ENCODE data around the gene ACOT4. TPM values are rescaled to one million over a fixed set of nuclear protein-coding genes. Genes with fewer than 3 reads are reported as not detected.

Gene ACOT4
- total RNA-seq, 2 experiments from 2014 or later, result 1.2 to 1.3 TPM

- Mint-ChIP-seq H3K27me3 (ENCODE audit: low read depth) (no peaks in the 10 kb centered on the region), H3K36me3 (ENCODE audit: low read depth) (no peaks in the 10 kb centered on the region), H3K9me3 (ENCODE audit: insufficient read depth) (no peaks in the 10 kb centered on the region), H3K4me3 (peak overlapping the region; percentile 80), H3K4me1 (ENCODE audit: low read depth) (peaks cover 19% of the 10 kb centered on the region), H3K27ac (peak overlapping the region; percentile 60)
- POLR2A ChIA-PET, result interaction anchor here (1.0 kb wide), 3 partner anchors 21 to 122 kb away, joined by 3 to 5 read pairs (median 4); partner anchors contain the start of genes ACOT2 and RIOX1
- ATAC-seq (peak; percentile 17), DNase-seq (no peak)
- CTCF ChIA-PET, result interaction anchor here (0.8 to 2.5 kb wide), 10 partner anchors 9 to 141 kb away, joined by 3 to 7 read pairs (median 4); no protein-coding TSS in a partner anchor
Observed at GRCh38 chr14:73613046-73613383, 21.3 kb downstream of the ACOT4 start.

GRCh38 chr14:73613419-73613963, 21.8 kb downstream of the ACOT4 start:
- ChIA-PET POLR2A (interaction anchor here (1.0 kb wide), 2 partner anchors 21 to 123 kb away, joined by 3 to 4 read pairs; partner anchors contain the start of gene RIOX1), CTCF (interaction anchor here (1.0 to 2.5 kb wide), 5 partner anchors 13 to 105 kb away, joined by 3 to 7 read pairs (median 4); no protein-coding TSS in a partner anchor)
- H3K4me1 Mint-ChIP-seq (ENCODE audit: low read depth), result peaks cover 19% of the 10 kb centered on the region

DNA sequence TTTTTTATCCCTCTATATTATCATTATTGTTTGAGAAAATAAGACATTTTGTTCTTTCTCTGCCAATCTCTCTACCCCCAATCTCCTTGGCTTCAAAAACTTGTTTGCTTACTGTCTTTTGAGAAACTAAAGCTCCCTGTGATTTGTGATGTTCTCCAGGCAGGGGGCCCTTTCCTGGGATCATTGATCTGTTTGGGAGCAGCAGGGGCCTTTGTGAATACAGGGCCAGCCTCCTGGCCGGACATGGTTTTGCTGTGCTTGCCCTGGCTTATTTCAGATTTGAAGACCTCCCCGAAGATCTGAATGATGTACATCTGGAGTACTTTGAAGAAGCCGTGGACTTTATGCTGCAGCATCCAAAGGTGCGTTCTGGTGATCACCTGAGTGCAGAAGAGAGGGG, 25.2 kb downstream of the ACOT4 start:
- Mint-ChIP-seq H3K4me3 (no peak overlapping the region), H3K27ac (no peak overlapping the region), H3K4me1 (ENCODE audit: low read depth) (peaks cover 12% of the 10 kb centered on the region), H3K27me3 (ENCODE audit: low read depth) (peaks cover 3% of the 10 kb centered on the region), H3K36me3 (ENCODE audit: low read depth) (no peaks in the 10 kb centered on the region), H3K9me3 (ENCODE audit: insufficient read depth) (no peaks in the 10 kb centered on the region)
- ChIA-PET CTCF (no interaction called here), POLR2A (no interaction called here)
- no peak for ATAC-seq
- DNase-seq, result no peak

More at GRCh38 chr14:73613419-73613963, 21.8 kb downstream of the ACOT4 start:
- no peak overlapping the region for H3K27ac Mint-ChIP-seq
- DNase-seq (no peak), ATAC-seq (no peak)
- no peaks in the 10 kb centered on the region for H3K36me3 Mint-ChIP-seq (ENCODE audit: low read depth)
- no peaks in the 10 kb centered on the region for H3K27me3 Mint-ChIP-seq (ENCODE audit: low read depth)
- H3K4me3 Mint-ChIP-seq, result peak overlapping the region; percentile 80
- H3K9me3 Mint-ChIP-seq (ENCODE audit: insufficient read depth), result no peaks in the 10 kb centered on the region

DNA sequence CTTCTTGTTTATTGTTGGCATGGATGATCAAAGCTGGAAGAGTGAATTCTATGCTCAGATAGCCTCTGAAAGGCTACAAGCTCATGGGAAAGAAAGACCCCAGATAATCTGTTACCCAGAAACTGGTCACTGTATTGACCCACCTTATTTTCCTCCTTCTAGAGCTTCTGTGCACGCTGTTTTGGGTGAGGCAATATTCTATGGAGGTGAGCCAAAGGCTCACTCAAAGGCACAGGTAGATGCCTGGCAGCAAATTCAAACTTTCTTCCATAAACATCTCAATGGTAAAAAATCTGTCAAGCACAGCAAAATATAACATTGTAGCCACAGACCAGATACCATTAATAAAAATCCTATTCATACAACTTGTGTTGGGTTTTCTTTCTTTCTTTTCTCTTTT, 27.9 kb downstream of the ACOT4 start:
- Mint-ChIP-seq H3K9me3 (ENCODE audit: insufficient read depth) (no peaks in the 10 kb centered on the region), H3K27me3 (ENCODE audit: low read depth) (peaks cover 3% of the 10 kb centered on the region), H3K4me3 (no peak overlapping the region), H3K4me1 (ENCODE audit: low read depth) (no peaks in the 10 kb centered on the region), H3K36me3 (ENCODE audit: low read depth) (no peaks in the 10 kb centered on the region), H3K27ac (no peak overlapping the region)
- ChIA-PET POLR2A (no interaction called here), CTCF (no interaction called here)
- no peak for ATAC-seq
- no peak for DNase-seq

GRCh38 chr14:73620268-73620667, 28.6 kb downstream of the ACOT4 start:
- ATAC-seq (no peak), DNase-seq (no peak)
- peaks cover 3% of the 10 kb centered on the region for H3K27me3 Mint-ChIP-seq (ENCODE audit: low read depth)
- H3K4me1 Mint-ChIP-seq (ENCODE audit: low read depth), result no peaks in the 10 kb centered on the region
- no peak overlapping the region for H3K27ac Mint-ChIP-seq
- no peaks in the 10 kb centered on the region for H3K36me3 Mint-ChIP-seq (ENCODE audit: low read depth)
- ChIA-PET CTCF (no interaction called here), POLR2A (no interaction called here)
- no peak overlapping the region for H3K4me3 Mint-ChIP-seq
- H3K9me3 Mint-ChIP-seq (ENCODE audit: insufficient read depth), result no peaks in the 10 kb centered on the region

- Mint-ChIP-seq H3K4me1 (ENCODE audit: low read depth) (no peaks in the 10 kb centered on the region), H3K27me3 (ENCODE audit: low read depth) (peaks cover 3% of the 10 kb centered on the region), H3K4me3 (no peak overlapping the region), H3K9me3 (ENCODE audit: insufficient read depth) (no peaks in the 10 kb centered on the region), H3K27ac (no peak overlapping the region), H3K36me3 (ENCODE audit: low read depth) (no peaks in the 10 kb centered on the region)
- DNase-seq (no peak), ATAC-seq (no peak)
- ChIA-PET CTCF (no interaction called here), POLR2A (no interaction called here)
Observed at GRCh38 chr14:73623504-73624054, 31.9 kb downstream of the ACOT4 start.

DNA sequence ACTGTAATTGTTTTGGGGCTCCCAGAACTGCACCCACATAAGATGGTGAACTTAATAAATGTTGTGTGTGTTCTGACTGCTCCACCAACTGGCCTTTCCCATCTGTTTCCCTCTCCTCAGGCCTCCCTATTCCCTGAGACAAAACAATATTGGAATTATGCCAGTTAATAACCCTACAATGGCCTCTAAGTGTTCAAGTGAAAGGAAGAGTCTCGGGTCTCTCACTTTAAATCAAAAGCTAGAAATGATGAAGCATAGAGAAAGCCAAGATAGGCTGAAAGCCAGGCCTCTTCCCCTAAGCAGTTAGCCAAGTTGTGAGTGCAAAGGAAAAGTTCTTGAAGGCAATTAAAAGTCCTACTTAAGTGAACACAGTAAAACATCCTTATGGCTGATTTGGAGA, 34.0 kb downstream of the ACOT4 start:
- POLR2A ChIA-PET, result no interaction called here

GRCh38 chr14:73627151-73627558, 35.5 kb downstream of the ACOT4 start:
- ChIA-PET POLR2A (no interaction called here), CTCF (interaction anchor here (0.9 to 1.3 kb wide), 2 partner anchors 116 to 119 kb away, joined by 3 read pairs; no protein-coding TSS in a partner anchor)
- Mint-ChIP-seq H3K4me1 (ENCODE audit: low read depth) (no peaks in the 10 kb centered on the region), H3K4me3 (no peak overlapping the region), H3K27ac (no peak overlapping the region), H3K9me3 (ENCODE audit: insufficient read depth) (no peaks in the 10 kb centered on the region), H3K36me3 (ENCODE audit: low read depth) (no peaks in the 10 kb centered on the region), H3K27me3 (ENCODE audit: low read depth) (peaks cover 4% of the 10 kb centered on the region)
- DNase-seq (no peak), ATAC-seq (no peak)

More for the DNA sequence above, 34.0 kb downstream of the ACOT4 start:
- DNase-seq (no peak), ATAC-seq (no peak)
- no peaks in the 10 kb centered on the region for H3K9me3 Mint-ChIP-seq (ENCODE audit: insufficient read depth)
- H3K27ac Mint-ChIP-seq, result no peak overlapping the region
- H3K4me1 Mint-ChIP-seq (ENCODE audit: low read depth), result no peaks in the 10 kb centered on the region
- no peaks in the 10 kb centered on the region for H3K36me3 Mint-ChIP-seq (ENCODE audit: low read depth)
- H3K4me3 Mint-ChIP-seq, result no peak overlapping the region
- CTCF ChIA-PET, result interaction anchor here (0.8 to 1.5 kb wide), 4 partner anchors 13 to 331 kb away, joined by 3 to 4 read pairs (median 3); partner anchors contain the start of gene ACOT6
- peaks cover 3% of the 10 kb centered on the region for H3K27me3 Mint-ChIP-seq (ENCODE audit: low read depth)

DNA sequence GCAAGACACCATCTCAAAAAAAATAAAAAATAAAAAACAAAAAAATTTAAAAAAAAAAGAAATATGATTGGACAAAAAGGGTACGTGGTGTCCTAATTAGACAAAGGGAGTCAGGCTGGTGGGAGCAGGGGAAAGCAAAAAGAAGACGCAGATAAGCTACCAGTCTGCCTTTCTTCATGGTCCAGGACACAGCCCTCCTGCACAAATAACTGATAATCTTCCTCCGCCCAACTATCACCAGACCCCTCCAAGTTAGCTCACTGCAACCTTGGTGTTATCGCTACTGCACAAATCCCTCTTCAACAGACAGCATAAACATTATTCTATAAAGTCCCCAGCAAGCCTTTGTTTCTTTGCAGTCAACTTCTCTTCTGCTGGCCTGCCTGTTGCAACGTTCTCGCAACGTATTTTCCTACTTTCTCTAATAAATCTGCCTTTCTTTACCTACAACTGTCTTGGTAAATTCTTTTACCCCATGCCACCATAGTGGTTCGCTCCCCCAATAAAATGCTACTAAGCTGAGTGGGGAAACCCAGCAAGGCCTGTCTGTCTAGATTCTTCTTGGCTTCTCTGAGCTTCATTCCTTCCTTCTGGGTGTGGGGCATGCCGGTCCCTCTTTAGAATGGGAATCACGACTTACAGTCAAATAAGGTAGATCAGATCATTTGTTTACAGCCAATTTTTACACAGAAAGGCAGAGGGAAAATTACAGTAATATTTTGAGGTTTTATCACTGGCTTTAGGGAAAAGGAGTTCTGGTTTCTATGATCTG, 38.5 kb downstream of the ACOT4 start:
- Mint-ChIP-seq H3K4me1 (ENCODE audit: low read depth) (peaks cover 5% of the 10 kb centered on the region), H3K9me3 (ENCODE audit: insufficient read depth) (no peaks in the 10 kb centered on the region), H3K36me3 (ENCODE audit: low read depth) (no peaks in the 10 kb centered on the region), H3K27me3 (ENCODE audit: low read depth) (peaks cover 4% of the 10 kb centered on the region), H3K27ac (no peak overlapping the region), H3K4me3 (no peak overlapping the region)
- DNase-seq (no peak), ATAC-seq (no peak)
- ChIA-PET CTCF (interaction anchor here (1.1 to 1.2 kb wide), 3 partner anchors 9 to 121 kb away, joined by 4 to 5 read pairs (median 4); partner anchors contain the start of gene ACOT2), POLR2A (no interaction called here)

DNA sequence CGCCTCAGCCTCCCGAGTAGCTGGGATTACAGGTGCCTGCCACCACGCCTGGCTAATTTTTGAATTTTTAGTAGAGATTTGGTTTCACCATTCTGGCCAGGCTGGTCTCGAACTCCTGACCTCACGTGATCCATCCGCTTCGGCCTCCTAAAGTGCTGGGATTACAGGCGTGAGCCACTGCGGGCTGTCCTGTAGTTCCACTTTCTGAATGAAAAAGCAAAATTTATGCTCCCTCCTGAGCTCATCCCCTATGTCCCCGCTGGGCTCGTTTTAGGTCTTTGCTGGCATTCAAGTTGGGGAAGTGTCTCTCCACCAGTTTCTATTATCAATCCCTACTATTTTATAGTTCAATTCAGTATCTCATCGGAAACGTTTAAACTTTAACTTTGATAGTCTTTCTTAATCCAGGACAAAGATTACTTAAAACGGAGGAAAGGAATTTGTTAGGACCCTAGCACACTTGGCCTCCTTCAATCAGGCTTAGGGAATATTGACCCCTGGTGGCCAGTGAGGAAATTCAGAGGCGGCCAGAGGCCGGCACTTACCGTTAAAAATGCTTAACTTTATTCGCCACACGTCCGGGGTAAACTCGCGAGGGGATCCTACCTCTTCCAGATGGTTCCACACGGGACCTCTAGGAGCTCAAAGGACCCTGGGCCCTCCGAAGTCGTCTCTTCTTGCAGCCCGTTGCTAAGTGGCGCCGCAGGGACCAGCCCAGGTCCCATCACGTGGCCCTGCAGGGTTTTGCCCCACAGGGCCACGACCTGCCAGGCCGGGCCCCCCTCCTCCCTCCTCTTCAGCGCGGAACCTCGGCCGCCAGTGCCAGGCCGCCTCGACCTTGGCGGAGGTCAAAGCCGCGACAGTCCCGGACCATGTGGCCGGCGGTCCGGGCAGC, 41.7 kb downstream of the ACOT4 start:
- H3K27ac Mint-ChIP-seq, result no peak overlapping the region
- DNase-seq (peak; percentile 71), ATAC-seq (peak; percentile 87)
- no peaks in the 10 kb centered on the region for H3K9me3 Mint-ChIP-seq (ENCODE audit: insufficient read depth)
- H3K4me3 Mint-ChIP-seq, result peak overlapping the region; percentile 53
- H3K27me3 Mint-ChIP-seq (ENCODE audit: low read depth), result peaks cover 8% of the 10 kb centered on the region
- H3K4me1 Mint-ChIP-seq (ENCODE audit: low read depth), result peaks cover 5% of the 10 kb centered on the region
- POLR2A ChIA-PET, result interaction anchor here (0.6 kb wide), 1 partner anchor 124 kb away, joined by 3 read pairs; no protein-coding TSS in a partner anchor
- no peaks in the 10 kb centered on the region for H3K36me3 Mint-ChIP-seq (ENCODE audit: low read depth)
- CTCF ChIA-PET, result interaction anchor here (0.6 to 3.9 kb wide), 14 partner anchors 11 to 380 kb away, joined by 3 to 51 read pairs (median 4); partner anchors contain the start of genes ACOT2, ACOT6 and DNAL1

All from activated CD8-positive, alpha-beta T cell treated with anti-CD3 and anti-CD28 coated beads, Interleukin-2, amount 10 ng/mL, durations not matched to agents 7 days and 5 days (primary cell).